T-helper 17 cell (primary cell): ENCODE data around the gene FAM131A. TPM values are rescaled to one million over a fixed set of nuclear protein-coding genes. Genes with fewer than 3 reads are reported as not detected.

Source experiments
- ATAC-seq: fragments of 150-1000 bp; cut with Tn5 transposase; 2 replicates; pipeline ENCODE4 v1.10.0; 2021; ENCODE audit warnings: mild to moderate bottlenecking, moderate library complexity
- DNase-seq, 3 donors: peaks; one replicate each; pipeline versions ENCODE4 v3.0.0 to v3.0.0-alpha.2; 2020 to 2021
- H3K9me3 ChIP-seq: one replicate; pipeline ENCODE4 v1.7.0; 2013; ENCODE audit warnings: low read length, mild to moderate bottlenecking; ENCODE audit not compliant: control insufficient read depth, poor library complexity, severe bottlenecking
- H3K27ac Mint-ChIP-seq: one replicate; pipeline ENCODE4 v1.8.0; 2022; ENCODE audit warnings: mild to moderate bottlenecking, moderate library complexity, mixed read lengths
- H3K27me3 Mint-ChIP-seq: one replicate; pipeline ENCODE4 v1.8.0; 2022; ENCODE audit warnings: mixed read lengths
- H3K36me3 Mint-ChIP-seq: one replicate; pipeline ENCODE4 v1.8.0; 2022; ENCODE audit warnings: low read depth, mixed read lengths
- H3K4me1 Mint-ChIP-seq: one replicate; pipeline ENCODE4 v1.8.0; 2022; ENCODE audit warnings: mild to moderate bottlenecking, mixed read lengths
- H3K4me3 Mint-ChIP-seq: one replicate; pipeline ENCODE4 v1.8.0; 2022; ENCODE audit warnings: mild to moderate bottlenecking, moderate library complexity, mixed read lengths
- total RNA-seq, 4 donors: library from RNA in 2 of 4; stranded (reverse) in 2 of 4; gene quantifications; one replicate each; pipeline ENCODE4 v1.2.3 and lab custom pipeline; 2022 to 2026

Gene FAM131A
- total RNA-seq, 2 donors from 2014 or later, result 7.9 to 10.9 TPM

- H3K27ac Mint-ChIP-seq, result peak overlapping the region; percentile 14
- DNase-seq (no peak), ATAC-seq (no peak)
- H3K4me1 Mint-ChIP-seq, result peaks cover 15% of the 10 kb centered on the region
- peaks cover 18% of the 10 kb centered on the region for H3K36me3 Mint-ChIP-seq
- H3K27me3 Mint-ChIP-seq, result no peaks in the 10 kb centered on the region
- H3K4me3 Mint-ChIP-seq, result no peak overlapping the region
- no peaks in the 10 kb centered on the region for H3K9me3 ChIP-seq
These were observed 14.5 kb upstream of the FAM131A start for GRCh38 chr3:184322731-184323487.

GRCh38 chr3:184323696-184324095 lies 13.7 kb upstream of the FAM131A start:
- no peak for ATAC-seq
- Mint-ChIP-seq H3K27me3 (no peaks in the 10 kb centered on the region), H3K4me1 (peaks cover 16% of the 10 kb centered on the region), H3K27ac (peak overlapping the region; percentile 32), H3K4me3 (no peak overlapping the region), H3K36me3 (peaks cover 21% of the 10 kb centered on the region)
- no peak for DNase-seq
- no peaks in the 10 kb centered on the region for H3K9me3 ChIP-seq

DNA sequence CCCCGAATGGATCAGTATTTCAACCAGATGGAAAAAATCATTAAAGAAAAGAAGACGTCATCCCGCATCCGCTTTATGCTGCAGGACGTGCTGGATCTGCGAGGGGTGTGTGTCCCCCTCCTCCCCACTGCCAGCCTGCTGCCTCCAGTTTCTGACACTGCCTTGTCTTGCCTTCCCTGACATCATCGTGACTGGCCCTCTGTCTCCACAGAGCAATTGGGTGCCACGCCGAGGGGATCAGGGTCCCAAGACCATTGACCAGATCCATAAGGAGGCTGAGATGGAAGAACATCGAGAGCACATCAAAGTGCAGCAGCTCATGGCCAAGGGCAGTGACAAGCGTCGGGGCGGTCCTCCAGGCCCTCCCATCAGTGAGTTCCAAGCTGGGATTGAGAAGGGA lies 12.1 kb upstream of the FAM131A start:
- no peak for ATAC-seq
- no peak for DNase-seq
- Mint-ChIP-seq H3K36me3 (peaks cover 29% of the 10 kb centered on the region), H3K27ac (no peak overlapping the region), H3K4me3 (no peak overlapping the region), H3K27me3 (no peaks in the 10 kb centered on the region), H3K4me1 (peaks cover 13% of the 10 kb centered on the region)
- no peaks in the 10 kb centered on the region for H3K9me3 ChIP-seq

GRCh38 chr3:184325715-184326369 lies 11.6 kb upstream of the FAM131A start:
- H3K27ac Mint-ChIP-seq, result no peak overlapping the region
- H3K4me3 Mint-ChIP-seq, result peak overlapping the region; percentile 56
- DNase-seq (no peak), ATAC-seq (no peak)
- peaks cover 27% of the 10 kb centered on the region for H3K36me3 Mint-ChIP-seq
- H3K4me1 Mint-ChIP-seq, result peaks cover 13% of the 10 kb centered on the region
- H3K27me3 Mint-ChIP-seq, result no peaks in the 10 kb centered on the region
- no peaks in the 10 kb centered on the region for H3K9me3 ChIP-seq

- H3K27me3 Mint-ChIP-seq, result no peaks in the 10 kb centered on the region
- H3K4me3 Mint-ChIP-seq, result peak overlapping the region; percentile 62
- ATAC-seq, result no peak
- H3K27ac Mint-ChIP-seq, result peak overlapping the region; percentile 37
- no peak for DNase-seq
- H3K36me3 Mint-ChIP-seq, result peaks cover 24% of the 10 kb centered on the region
- H3K9me3 ChIP-seq, result no peaks in the 10 kb centered on the region
- peaks cover 13% of the 10 kb centered on the region for H3K4me1 Mint-ChIP-seq
These were observed 10.2 kb upstream of the FAM131A start for GRCh38 chr3:184327171-184327570.

GRCh38 chr3:184328516-184328915 lies 8.9 kb upstream of the FAM131A start:
- Mint-ChIP-seq H3K27me3 (no peaks in the 10 kb centered on the region), H3K4me1 (peaks cover 26% of the 10 kb centered on the region), H3K27ac (peak overlapping the region; percentile 84), H3K4me3 (no peak overlapping the region), H3K36me3 (peaks cover 31% of the 10 kb centered on the region)
- no peak for DNase-seq
- ATAC-seq, result no peak
- H3K9me3 ChIP-seq, result no peaks in the 10 kb centered on the region

GRCh38 chr3:184332370-184333090 lies 4.9 kb upstream of the FAM131A start:
- Mint-ChIP-seq H3K4me3 (peak overlapping the region; percentile 25), H3K27ac (peak overlapping the region; percentile 95), H3K4me1 (peaks cover 39% of the 10 kb centered on the region), H3K27me3 (peaks cover 4% of the 10 kb centered on the region), H3K36me3 (peaks cover 26% of the 10 kb centered on the region)
- no peaks in the 10 kb centered on the region for H3K9me3 ChIP-seq
- no peak for DNase-seq
- no peak for ATAC-seq

DNA sequence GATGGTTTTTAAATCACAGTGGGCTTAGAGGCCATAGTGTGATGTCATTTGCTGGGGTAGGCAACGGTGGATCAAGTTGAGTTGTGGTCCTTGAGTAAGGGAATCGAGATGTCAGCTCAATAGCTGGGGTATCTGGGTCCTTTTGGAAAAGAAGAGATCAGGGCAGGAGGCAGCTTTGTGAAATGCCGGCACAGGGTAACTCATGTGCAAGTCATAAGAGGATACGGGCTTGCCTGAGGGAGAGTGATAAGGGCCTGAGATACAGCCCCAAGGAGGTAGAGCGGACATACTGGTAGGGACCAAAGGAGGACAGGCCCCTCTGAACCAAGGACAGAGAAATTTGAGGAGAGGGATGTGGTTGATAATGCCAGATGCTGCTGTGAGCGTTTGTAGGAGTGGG lies 4.2 kb upstream of the FAM131A start:
- peaks cover 29% of the 10 kb centered on the region for H3K36me3 Mint-ChIP-seq
- H3K27me3 Mint-ChIP-seq, result peaks cover 7% of the 10 kb centered on the region
- H3K4me3 Mint-ChIP-seq, result peak overlapping the region; percentile 59
- H3K4me1 Mint-ChIP-seq, result peaks cover 44% of the 10 kb centered on the region
- DNase-seq (no peak), ATAC-seq (no peak)
- peak overlapping the region; percentile 95 for H3K27ac Mint-ChIP-seq
- H3K9me3 ChIP-seq, result no peaks in the 10 kb centered on the region

- Mint-ChIP-seq H3K27ac (peak overlapping the region; percentile 95), H3K4me1 (peaks cover 44% of the 10 kb centered on the region), H3K27me3 (peaks cover 7% of the 10 kb centered on the region), H3K4me3 (peak overlapping the region; percentile 59), H3K36me3 (peaks cover 26% of the 10 kb centered on the region)
- no peak for DNase-seq
- no peaks in the 10 kb centered on the region for H3K9me3 ChIP-seq
- ATAC-seq, result no peak
These were observed 3.7 kb upstream of the FAM131A start for GRCh38 chr3:184333700-184334099.

GRCh38 chr3:184334470-184335158 lies 2.8 kb upstream of the FAM131A start:
- Mint-ChIP-seq H3K27ac (peak overlapping the region; percentile 95), H3K36me3 (peaks cover 20% of the 10 kb centered on the region), H3K27me3 (peaks cover 7% of the 10 kb centered on the region), H3K4me1 (peaks cover 46% of the 10 kb centered on the region), H3K4me3 (peak overlapping the region; percentile 77)
- no peaks in the 10 kb centered on the region for H3K9me3 ChIP-seq
- peak; percentile 33 for ATAC-seq
- peak in 1 of 3 donors; percentile 22 for DNase-seq

GRCh38 chr3:184335291-184335660 lies 2.1 kb upstream of the FAM131A start:
- H3K27ac Mint-ChIP-seq, result peak overlapping the region; percentile 95
- DNase-seq (no peak), ATAC-seq (peak; percentile 5)
- H3K36me3 Mint-ChIP-seq, result peaks cover 19% of the 10 kb centered on the region
- H3K4me1 Mint-ChIP-seq, result peaks cover 45% of the 10 kb centered on the region
- H3K9me3 ChIP-seq, result no peaks in the 10 kb centered on the region
- H3K4me3 Mint-ChIP-seq, result peak overlapping the region; percentile 93
- peaks cover 7% of the 10 kb centered on the region for H3K27me3 Mint-ChIP-seq

DNA sequence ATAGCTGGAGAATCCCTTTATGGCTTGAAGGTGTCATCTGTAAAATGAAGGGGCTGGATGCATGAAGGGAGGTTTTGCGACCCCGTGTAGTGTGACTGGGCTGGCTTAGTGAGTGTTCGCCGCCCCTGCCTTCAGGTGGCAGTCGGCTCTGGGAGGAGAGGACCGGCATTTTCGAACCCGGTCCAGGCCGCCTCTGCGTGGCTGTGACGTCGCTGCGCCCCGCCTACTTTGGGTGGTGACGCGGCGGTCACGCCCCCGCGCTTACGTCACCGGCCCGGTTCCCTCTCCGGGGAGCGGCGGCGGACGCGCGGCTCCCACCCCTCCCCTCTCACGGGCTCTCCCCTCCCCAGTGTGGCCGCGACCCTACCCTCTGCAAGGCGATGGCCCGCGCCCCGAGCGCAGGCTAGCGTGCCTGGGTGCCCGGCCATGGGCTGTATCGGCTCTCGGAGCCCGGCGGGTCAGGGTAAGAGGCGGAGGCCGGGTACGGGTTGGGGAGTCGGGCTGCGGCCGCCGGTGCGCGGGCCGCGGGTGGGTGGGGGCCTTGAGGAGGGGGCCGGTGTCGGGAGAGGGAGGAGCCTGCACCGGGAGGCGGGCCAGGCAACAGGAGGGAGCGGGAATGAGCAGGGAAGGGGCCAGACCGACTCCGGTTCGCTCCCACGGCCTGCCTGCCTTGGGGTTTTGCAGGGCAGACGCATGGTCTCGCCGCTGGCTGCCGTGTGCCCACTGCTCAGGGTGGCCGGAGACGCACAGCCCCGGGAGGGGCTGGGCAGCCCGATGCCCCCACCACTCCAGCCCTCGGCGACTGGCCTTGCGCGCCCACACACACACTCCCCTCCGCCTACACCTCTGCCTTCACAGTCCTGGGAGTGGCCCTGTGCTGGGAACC lies 1.5 kb upstream of the FAM131A start:
- Mint-ChIP-seq H3K27ac (peak overlapping the region; percentile 95), H3K27me3 (peaks cover 7% of the 10 kb centered on the region), H3K4me3 (peak overlapping the region; percentile 93), H3K4me1 (peaks cover 51% of the 10 kb centered on the region), H3K36me3 (peaks cover 19% of the 10 kb centered on the region)
- peak; percentile 80 for ATAC-seq
- no peaks in the 10 kb centered on the region for H3K9me3 ChIP-seq
- peak; percentile 82 to 89 (median 84) for DNase-seq
